T-helper 1 cell treated with Interleukin-12 subunit alpha and Interleukin-12 subunit beta and Interleukin-4 antibody, amounts not matched to agents 30 μg/mL and 1 μg/mL, for 36 hours (primary cell): ENCODE measurements around the gene ZNF668.

Experiments
- H3K27ac Mint-ChIP-seq: one replicate; pipeline ENCODE4 v1.8.0; 2021; ENCODE audit warnings: mild to moderate bottlenecking, mixed read lengths
- H3K27me3 Mint-ChIP-seq: one replicate; pipeline ENCODE4 v1.8.0; 2021; ENCODE audit warnings: low read depth, mixed read lengths
- H3K36me3 Mint-ChIP-seq: one replicate; pipeline ENCODE4 v1.8.0; 2021; ENCODE audit warnings: low read depth, mixed read lengths
- H3K4me1 Mint-ChIP-seq: one replicate; pipeline ENCODE4 v1.8.0; 2021; ENCODE audit warnings: low read depth, mixed read lengths
- H3K4me3 Mint-ChIP-seq: one replicate; pipeline ENCODE4 v1.8.0; 2021; ENCODE audit warnings: mild to moderate bottlenecking, moderate library complexity, mixed read lengths
- H3K9me3 Mint-ChIP-seq: one replicate; pipeline ENCODE4 v1.8.0; 2021; ENCODE audit warnings: mixed read lengths

Gene ZNF668

GRCh38 chr16:31088459-31089183, 14.6 kb upstream of the ZNF668 start, which contains the start of gene PRSS53:
PRSS53 (minus strand) TSS chr16:31088943; CDS start chr16:31088809, 134 bp downstream.
- H3K9me3 Mint-ChIP-seq, result no peaks in the 10 kb centered on the region
- peaks cover 5% of the 10 kb centered on the region for H3K4me1 Mint-ChIP-seq
- no peak within 1 kb of the TSS for H3K27ac Mint-ChIP-seq

GRCh38 chr16:31087971-31088370, 13.9 kb upstream of the ZNF668 start:
- no peaks in the 10 kb centered on the region for H3K27me3 Mint-ChIP-seq
- H3K4me1 Mint-ChIP-seq, result peaks cover 4% of the 10 kb centered on the region
- H3K4me3 Mint-ChIP-seq, result no peak overlapping the region
- no peaks in the 10 kb centered on the region for H3K9me3 Mint-ChIP-seq
- peaks cover 12% of the 10 kb centered on the region for H3K36me3 Mint-ChIP-seq
- H3K27ac Mint-ChIP-seq, result no peak overlapping the region

More at GRCh38 chr16:31088459-31089183, 14.6 kb upstream of the ZNF668 start, which contains the start of gene PRSS53:
- peaks cover 12% of the 10 kb centered on the region for H3K36me3 Mint-ChIP-seq
- no peaks in the 10 kb centered on the region for H3K27me3 Mint-ChIP-seq
- H3K4me3 Mint-ChIP-seq, result no peak within 1 kb of the TSS

GRCh38 chr16:31087481-31087880, 13.4 kb upstream of the ZNF668 start:
- H3K4me1 Mint-ChIP-seq, result peaks cover under 1% of the 10 kb centered on the region
- no peaks in the 10 kb centered on the region for H3K27me3 Mint-ChIP-seq
- H3K9me3 Mint-ChIP-seq, result no peaks in the 10 kb centered on the region
- no peak overlapping the region for H3K4me3 Mint-ChIP-seq
- no peak overlapping the region for H3K27ac Mint-ChIP-seq
- peaks cover 11% of the 10 kb centered on the region for H3K36me3 Mint-ChIP-seq

- H3K4me3 Mint-ChIP-seq, result no peak overlapping the region
- peaks cover 2% of the 10 kb centered on the region for H3K4me1 Mint-ChIP-seq
- no peaks in the 10 kb centered on the region for H3K9me3 Mint-ChIP-seq
- no peak overlapping the region for H3K27ac Mint-ChIP-seq
- no peaks in the 10 kb centered on the region for H3K27me3 Mint-ChIP-seq
- peaks cover 13% of the 10 kb centered on the region for H3K36me3 Mint-ChIP-seq
Measured at GRCh38 chr16:31086629-31086906, 12.5 kb upstream of the ZNF668 start.

- Mint-ChIP-seq H3K4me3 (no peak overlapping the region), H3K4me1 (peaks cover 2% of the 10 kb centered on the region), H3K27me3 (no peaks in the 10 kb centered on the region), H3K27ac (no peak overlapping the region), H3K9me3 (no peaks in the 10 kb centered on the region), H3K36me3 (peaks cover 13% of the 10 kb centered on the region)
Measured at GRCh38 chr16:31085873-31086628, 12.0 kb upstream of the ZNF668 start.

- Mint-ChIP-seq H3K27ac (no peak overlapping the region), H3K27me3 (no peaks in the 10 kb centered on the region), H3K9me3 (no peaks in the 10 kb centered on the region), H3K4me3 (no peak overlapping the region), H3K36me3 (peaks cover 13% of the 10 kb centered on the region), H3K4me1 (peaks cover 4% of the 10 kb centered on the region)
Measured at GRCh38 chr16:31085411-31085810, 11.4 kb upstream of the ZNF668 start.

GRCh38 chr16:31084584-31085302, 10.7 kb upstream of the ZNF668 start:
- Mint-ChIP-seq H3K27ac (no peak overlapping the region), H3K4me3 (no peak overlapping the region), H3K27me3 (no peaks in the 10 kb centered on the region), H3K36me3 (peaks cover 15% of the 10 kb centered on the region), H3K9me3 (no peaks in the 10 kb centered on the region), H3K4me1 (peaks cover 4% of the 10 kb centered on the region)

- no peaks in the 10 kb centered on the region for H3K9me3 Mint-ChIP-seq
- no peaks in the 10 kb centered on the region for H3K27me3 Mint-ChIP-seq
- no peak overlapping the region for H3K27ac Mint-ChIP-seq
- H3K4me3 Mint-ChIP-seq, result no peak overlapping the region
- H3K4me1 Mint-ChIP-seq, result peaks cover 6% of the 10 kb centered on the region
- peaks cover 14% of the 10 kb centered on the region for H3K36me3 Mint-ChIP-seq
Measured at GRCh38 chr16:31083981-31084380, 9.9 kb upstream of the ZNF668 start.

- Mint-ChIP-seq H3K9me3 (no peaks in the 10 kb centered on the region), H3K27me3 (no peaks in the 10 kb centered on the region)
Measured at GRCh38 chr16:31083556-31083955, 9.5 kb upstream of the ZNF668 start.

GRCh38 chr16:31083081-31083480, 9.0 kb upstream of the ZNF668 start:
- Mint-ChIP-seq H3K4me1 (peaks cover 6% of the 10 kb centered on the region), H3K4me3 (no peak overlapping the region), H3K36me3 (peaks cover 20% of the 10 kb centered on the region), H3K27me3 (no peaks in the 10 kb centered on the region), H3K9me3 (no peaks in the 10 kb centered on the region), H3K27ac (no peak overlapping the region)

More at GRCh38 chr16:31083556-31083955, 9.5 kb upstream of the ZNF668 start:
- Mint-ChIP-seq H3K27ac (no peak overlapping the region), H3K36me3 (peaks cover 17% of the 10 kb centered on the region), H3K4me3 (no peak overlapping the region), H3K4me1 (peaks cover 6% of the 10 kb centered on the region)

GRCh38 chr16:31082368-31083045, 8.5 kb upstream of the ZNF668 start:
- Mint-ChIP-seq H3K4me3 (no peak overlapping the region), H3K27ac (peak overlapping the region; percentile 81), H3K36me3 (peaks cover 23% of the 10 kb centered on the region), H3K9me3 (no peaks in the 10 kb centered on the region), H3K27me3 (no peaks in the 10 kb centered on the region), H3K4me1 (peaks cover 6% of the 10 kb centered on the region)

- Mint-ChIP-seq H3K27ac (peak overlapping the region; percentile 81), H3K27me3 (no peaks in the 10 kb centered on the region)
Measured at GRCh38 chr16:31081428-31082351, 7.7 kb upstream of the ZNF668 start.

GRCh38 chr16:31080756-31081419, 6.8 kb upstream of the ZNF668 start:
- H3K4me1 Mint-ChIP-seq, result peaks cover 6% of the 10 kb centered on the region
- H3K27me3 Mint-ChIP-seq, result no peaks in the 10 kb centered on the region
- peaks cover 23% of the 10 kb centered on the region for H3K36me3 Mint-ChIP-seq
- H3K4me3 Mint-ChIP-seq, result no peak overlapping the region
- H3K9me3 Mint-ChIP-seq, result no peaks in the 10 kb centered on the region
- H3K27ac Mint-ChIP-seq, result peak overlapping the region; percentile 6

More at GRCh38 chr16:31081428-31082351, 7.7 kb upstream of the ZNF668 start:
- Mint-ChIP-seq H3K4me3 (no peak overlapping the region), H3K4me1 (peaks cover 6% of the 10 kb centered on the region), H3K36me3 (peaks cover 23% of the 10 kb centered on the region), H3K9me3 (no peaks in the 10 kb centered on the region)
